Testis (tissue), 2 donors: ENCODE data around the gene SOD2.

ENCODE experiments used
- CTCF ChIP-seq, 3 experiments: fragments of 450-650 bp in 2 of 3; fragments of 200-600 bp in 1 of 3; sonication (generic) in 1 of 3; IDR thresholded peaks; one replicate each; pipeline ENCODE4 v1.5.1; 2016 to 2019; ENCODE audit warnings: antibody characterized with exemption in 3 of 3, mild to moderate bottlenecking in 2 of 3, moderate library complexity in 1 of 3
- POLR2A ChIP-seq: fragments of 450-650 bp; IDR thresholded peaks from one replicate; pipeline ENCODE4 v1.6.1; 2017; ENCODE audit warnings: antibody characterized with exemption, mild to moderate bottlenecking, moderate library complexity

- TF ChIP-seq CTCF (IDR thresholded peaks at IDR 0.05): no peak
- no peak for TF ChIP-seq POLR2A
Observed at GRCh38 chr6:159729598-159730331, 36.7 kb upstream of the SOD2 start.
